Neural progenitor cell (in vitro differentiated cells): ENCODE data around the gene RPL10. TPM values are rescaled to one million over a fixed set of nuclear protein-coding genes. Genes with fewer than 3 reads are reported as not detected.
"Not testable (repeated sequence)": the region's sequence is repeated elsewhere in the genome, so short reads cannot be mapped to it uniquely, and the experiment has no call there.

Experiments used
- DNase-seq: peaks from one replicate; pipeline ENCODE4 v3.0.0-alpha.2; 2016; ENCODE audit warnings: low spot score
- H2AFZ ChIP-seq: fragments of 200-600 bp; sonication (generic); replicated peaks from 2 replicates; pipeline ENCODE4 v1.6.1; 2016; ENCODE audit warnings: antibody characterized with exemption
- H3F3A ChIP-seq: fragments of 200-600 bp; sonication (generic); 2 replicates; pipeline ENCODE4 v1.6.1; 2016; ENCODE audit warnings: antibody characterized with exemption, low read depth
- H3K27ac ChIP-seq: fragments of 200-600 bp; sonication (generic); 2 replicates; pipeline ENCODE4 v1.5.1; 2016; ENCODE audit warnings: mild to moderate bottlenecking
- H3K27me3 ChIP-seq: fragments of 200-600 bp; sonication (generic); 2 replicates; pipeline ENCODE4 v1.6.1; 2016; ENCODE audit warnings: mild to moderate bottlenecking, moderate library complexity
- H3K36me3 ChIP-seq: fragments of 200-600 bp; sonication (generic); 2 replicates; pipeline ENCODE4 v1.5.1; 2016
- H3K4me1 ChIP-seq: fragments of 200-600 bp; sonication (generic); 2 replicates; pipeline ENCODE4 v1.6.1; 2016; ENCODE audit warnings: mixed run types
- H3K4me2 ChIP-seq: fragments of 200-600 bp; sonication (generic); 2 replicates; pipeline ENCODE4 v1.6.1; 2016
- H3K4me3 ChIP-seq: fragments of 200-600 bp; sonication (generic); 2 replicates; pipeline ENCODE4 v1.5.1; 2016
- H3K79me2 ChIP-seq: fragments of 200-600 bp; sonication (generic); 2 replicates; pipeline ENCODE4 v1.6.1; 2016; ENCODE audit warnings: low read depth
- H3K9ac ChIP-seq: fragments of 200-600 bp; sonication (generic); 2 replicates; pipeline ENCODE4 v1.6.1; 2016
- H3K9me3 ChIP-seq: fragments of 200-600 bp; sonication (generic); 2 replicates; pipeline ENCODE4 v1.5.1; 2016; ENCODE audit warnings: low read depth
- H4K20me1 ChIP-seq: fragments of 200-600 bp; sonication (generic); 2 replicates; pipeline ENCODE4 v1.6.1; 2016; ENCODE audit warnings: low read depth
- H3K27ac Mint-ChIP-seq: 3 replicates; pipeline ENCODE4 v1.8.0; 2021; ENCODE audit warnings: mixed read lengths
- H3K27me3 Mint-ChIP-seq: 2 replicates; pipeline ENCODE4 v1.8.0; 2022; ENCODE audit warnings: low read depth, mild to moderate bottlenecking, inconsistent platforms, moderate library complexity, mixed read lengths; ENCODE audit not compliant: insufficient read depth
- H3K36me3 Mint-ChIP-seq: 3 replicates; pipeline ENCODE4 v1.8.0; 2021; ENCODE audit warnings: mixed read lengths
- H3K4me1 Mint-ChIP-seq: 3 replicates; pipeline ENCODE4 v1.8.0; 2021; ENCODE audit warnings: mixed read lengths
- H3K4me3 Mint-ChIP-seq: 3 replicates; pipeline ENCODE4 v1.8.0; 2021; ENCODE audit warnings: mild to moderate bottlenecking, moderate library complexity, mixed read lengths
- H3K9me3 Mint-ChIP-seq: 3 replicates; pipeline ENCODE4 v1.8.0; 2020; ENCODE audit warnings: mixed read lengths
- EZH2 ChIP-seq: fragments of 200-600 bp; sonication (generic); IDR thresholded peaks from 2 replicates; pipeline ENCODE4 v1.6.1; 2017; ENCODE audit warnings: antibody characterized with exemption, mild to moderate bottlenecking, moderate library complexity
- EZH2phosphoT487 ChIP-seq: fragments of 200-600 bp; sonication (generic); IDR thresholded peaks from 2 replicates; pipeline ENCODE4 v1.6.1; 2017; ENCODE audit warnings: antibody characterized with exemption
- total RNA-seq: library from RNA; depleted of rRNA; stranded (reverse); fragments of >200 nt; gene quantifications from 2 replicates; pipeline ENCODE4 v1.2.3, GENCODE V29; 2015; ENCODE audit warnings: low replicate concordance
- TF ChIP-seq, protein P1 (sequence below): fragments of 200-600 bp; sonication (generic); IDR thresholded peaks from 2 replicates; pipeline ENCODE4 v1.5.1; 2017; ENCODE audit warnings: antibody characterized with exemption, mild to moderate bottlenecking

The RPL10 gene
- total RNA-seq, 1 donor from 2014 or later, result 4,507 TPM

DNA sequence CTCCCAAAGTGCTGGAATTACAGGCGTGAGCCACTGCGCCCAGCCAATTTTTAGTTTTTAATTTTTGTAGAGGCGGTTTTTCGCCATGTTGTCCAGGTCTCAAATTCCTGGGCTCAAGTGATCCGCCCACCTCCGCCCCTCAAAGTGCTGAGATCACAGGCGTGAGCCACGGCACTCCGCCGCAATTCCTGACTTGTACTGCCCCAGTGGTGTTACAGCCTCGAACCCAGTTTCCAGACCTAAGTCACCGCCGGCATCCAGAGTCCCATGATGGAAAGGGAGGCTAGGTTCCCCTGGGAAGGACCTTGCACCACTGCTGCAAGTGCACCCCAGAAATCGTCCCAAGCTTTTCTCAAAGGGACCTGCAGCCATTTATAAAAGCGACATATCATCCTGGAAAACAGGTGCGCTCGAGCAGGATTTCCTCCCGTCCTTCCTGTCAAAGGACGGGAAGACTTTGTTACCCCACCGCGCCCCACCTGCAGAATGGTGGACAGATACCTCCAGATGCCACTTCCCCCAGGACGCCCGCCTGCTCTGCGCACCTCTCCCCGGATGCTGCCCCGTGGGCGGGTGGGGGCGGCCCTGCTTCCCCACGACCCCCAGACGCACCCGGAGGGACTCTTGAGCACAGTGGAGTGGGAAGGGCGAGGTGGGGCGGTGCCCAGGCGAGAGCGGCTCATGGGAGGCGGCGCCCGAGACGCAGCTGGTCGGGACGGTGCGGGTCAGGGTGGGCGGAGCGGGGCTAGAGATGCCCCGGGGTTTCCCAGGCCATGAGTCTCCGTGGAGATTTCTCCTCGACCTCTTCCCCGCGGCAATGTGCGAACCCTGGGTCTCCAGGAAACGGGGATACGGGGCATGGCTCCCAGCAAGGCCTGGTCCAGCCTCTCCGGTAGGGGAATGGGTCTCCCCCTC lies 947 bp upstream of the RPL10 start:
- H3K79me2 ChIP-seq, result peaks cover 20% of the 10 kb centered on the region
- TF ChIP-seq, protein P1, sequence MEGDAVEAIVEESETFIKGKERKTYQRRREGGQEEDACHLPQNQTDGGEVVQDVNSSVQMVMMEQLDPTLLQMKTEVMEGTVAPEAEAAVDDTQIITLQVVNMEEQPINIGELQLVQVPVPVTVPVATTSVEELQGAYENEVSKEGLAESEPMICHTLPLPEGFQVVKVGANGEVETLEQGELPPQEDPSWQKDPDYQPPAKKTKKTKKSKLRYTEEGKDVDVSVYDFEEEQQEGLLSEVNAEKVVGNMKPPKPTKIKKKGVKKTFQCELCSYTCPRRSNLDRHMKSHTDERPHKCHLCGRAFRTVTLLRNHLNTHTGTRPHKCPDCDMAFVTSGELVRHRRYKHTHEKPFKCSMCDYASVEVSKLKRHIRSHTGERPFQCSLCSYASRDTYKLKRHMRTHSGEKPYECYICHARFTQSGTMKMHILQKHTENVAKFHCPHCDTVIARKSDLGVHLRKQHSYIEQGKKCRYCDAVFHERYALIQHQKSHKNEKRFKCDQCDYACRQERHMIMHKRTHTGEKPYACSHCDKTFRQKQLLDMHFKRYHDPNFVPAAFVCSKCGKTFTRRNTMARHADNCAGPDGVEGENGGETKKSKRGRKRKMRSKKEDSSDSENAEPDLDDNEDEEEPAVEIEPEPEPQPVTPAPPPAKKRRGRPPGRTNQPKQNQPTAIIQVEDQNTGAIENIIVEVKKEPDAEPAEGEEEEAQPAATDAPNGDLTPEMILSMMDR, result no peak
- TF ChIP-seq EZH2, result no peak
- Mint-ChIP-seq H3K9me3 (peaks cover 17% of the 10 kb centered on the region), H3K36me3 (peaks cover 13% of the 10 kb centered on the region), H3K4me3 (peak overlapping the region; percentile 98), H3K4me1 (peaks cover 13% of the 10 kb centered on the region), H3K27ac (peak overlapping the region; percentile 93), H3K27me3 (peaks cover 8% of the 10 kb centered on the region)
- peak overlapping the region; percentile 78 for H3K9ac ChIP-seq
- peaks cover 23% of the 10 kb centered on the region for H4K20me1 ChIP-seq
- H3K36me3 ChIP-seq, result no peaks in the 10 kb centered on the region
- H3K27ac ChIP-seq, result peak overlapping the region; percentile 97
- no peak overlapping the region for H2AFZ ChIP-seq
- H3K27me3 ChIP-seq, result no peaks in the 10 kb centered on the region
- H3F3A ChIP-seq, result peaks cover 48% of the 10 kb centered on the region
- H3K4me1 ChIP-seq, result no peaks in the 10 kb centered on the region
- H3K9me3 ChIP-seq, result no peaks in the 10 kb centered on the region
- peak overlapping the region; percentile 78 for H3K4me3 ChIP-seq
- DNase-seq, result peak; percentile 66
- peak overlapping the region; percentile 83 for H3K4me2 ChIP-seq

DNA sequence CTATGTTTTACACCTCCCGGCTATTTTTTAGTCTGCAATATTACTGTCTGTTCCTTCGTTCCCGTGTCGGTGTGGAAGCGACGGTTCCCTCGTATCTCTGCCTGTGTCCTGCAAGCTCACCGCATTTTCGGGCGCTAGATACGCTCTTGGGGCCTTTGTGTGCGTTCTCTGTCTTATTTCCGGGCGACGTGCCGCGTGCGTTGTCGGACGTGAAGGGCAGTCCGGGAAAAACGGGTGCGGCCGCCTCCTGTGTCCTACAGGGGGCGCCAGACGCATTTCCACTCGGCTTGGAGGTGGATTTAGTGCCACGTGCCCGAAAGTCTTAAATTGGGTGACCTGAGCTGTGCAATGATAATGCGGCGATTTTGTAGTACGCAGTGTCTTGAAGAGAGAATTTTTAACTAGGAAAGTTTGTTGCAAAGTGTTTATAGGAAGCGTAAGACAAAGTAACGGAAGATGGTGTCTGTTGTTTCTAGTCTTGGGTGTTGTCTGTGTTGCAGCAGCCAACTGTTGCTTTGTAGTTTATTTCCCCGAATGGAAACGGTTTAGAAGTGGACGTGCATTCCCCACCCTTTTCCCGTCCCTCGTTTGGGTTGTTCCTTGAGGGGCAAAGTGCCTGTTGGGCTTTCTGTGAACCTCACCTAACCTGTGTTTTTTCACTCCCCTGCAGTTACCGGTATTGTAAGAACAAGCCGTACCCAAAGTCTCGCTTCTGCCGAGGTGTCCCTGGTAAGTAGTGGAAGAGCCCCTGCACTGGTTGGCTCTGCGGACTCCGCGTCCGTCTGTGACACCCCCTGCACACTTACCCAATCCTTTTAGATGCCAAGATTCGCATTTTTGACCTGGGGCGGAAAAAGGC lies 720 bp downstream of the RPL10 start:
- H3K79me2 ChIP-seq, result peaks cover 20% of the 10 kb centered on the region
- H4K20me1 ChIP-seq, result peaks cover 23% of the 10 kb centered on the region
- no peak overlapping the region for H2AFZ ChIP-seq
- peaks cover 50% of the 10 kb centered on the region for H3F3A ChIP-seq
- H3K4me3 ChIP-seq, result peak overlapping the region; percentile 78
- no peaks in the 10 kb centered on the region for H3K4me1 ChIP-seq
- Mint-ChIP-seq H3K27ac (peak overlapping the region; percentile 93), H3K36me3 (peaks cover 15% of the 10 kb centered on the region), H3K4me3 (peak overlapping the region; percentile 98), H3K27me3 (peaks cover 12% of the 10 kb centered on the region), H3K9me3 (peaks cover 24% of the 10 kb centered on the region), H3K4me1 (peaks cover 13% of the 10 kb centered on the region)
- DNase-seq, result peak; percentile 82
- peak overlapping the region; percentile 75 for H3K9ac ChIP-seq
- H3K27ac ChIP-seq, result peak overlapping the region; percentile 72
- TF ChIP-seq, protein P1, result peak; percentile 73
- TF ChIP-seq EZH2phosphoT487, result no peak
- no peaks in the 10 kb centered on the region for H3K27me3 ChIP-seq
- no peaks in the 10 kb centered on the region for H3K36me3 ChIP-seq
- peak overlapping the region; percentile 87 for H3K4me2 ChIP-seq
- H3K9me3 ChIP-seq, result no peaks in the 10 kb centered on the region

DNA sequence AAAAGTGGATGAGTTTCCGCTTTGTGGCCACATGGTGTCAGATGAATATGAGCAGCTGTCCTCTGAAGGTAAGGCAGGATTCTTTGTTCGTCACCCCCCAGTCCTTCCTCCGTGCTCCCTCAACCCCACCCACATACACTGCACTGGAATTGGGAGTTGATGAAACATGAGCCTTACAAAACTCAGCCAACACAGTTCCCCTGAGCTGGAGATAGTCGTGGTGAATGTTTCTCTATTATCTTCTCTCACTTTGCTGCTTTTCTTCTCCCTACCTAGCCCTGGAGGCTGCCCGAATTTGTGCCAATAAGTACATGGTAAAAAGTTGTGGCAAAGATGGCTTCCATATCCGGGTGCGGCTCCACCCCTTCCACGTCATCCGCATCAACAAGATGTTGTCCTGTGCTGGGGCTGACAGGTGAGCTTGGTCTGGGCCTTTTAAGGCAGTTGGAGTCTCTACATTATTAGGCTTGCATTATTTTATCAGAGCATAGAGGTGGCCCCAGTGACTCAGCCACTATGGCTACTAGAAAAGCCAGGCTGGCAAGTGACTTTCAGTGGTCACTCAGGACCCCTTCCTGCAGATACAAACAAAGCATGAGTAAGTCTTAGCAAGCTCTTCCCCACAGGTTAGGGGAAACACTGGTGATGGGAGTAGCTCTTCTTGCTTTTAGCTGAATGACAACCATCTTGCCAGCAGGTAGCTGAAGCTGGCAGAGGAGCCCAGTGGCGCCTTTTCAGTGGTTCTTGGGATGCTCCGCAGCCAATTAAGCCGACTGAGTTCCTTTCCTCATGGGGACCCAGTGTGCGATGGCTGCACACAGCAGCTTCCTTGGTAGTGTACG lies 1.6 kb downstream of the RPL10 start:
- H3K27ac ChIP-seq, result no peak overlapping the region
- peaks cover 20% of the 10 kb centered on the region for H3K79me2 ChIP-seq
- Mint-ChIP-seq H3K4me3 (peak overlapping the region; percentile 98), H3K36me3 (peaks cover 15% of the 10 kb centered on the region), H3K4me1 (peaks cover 13% of the 10 kb centered on the region), H3K27ac (peak overlapping the region; percentile 66), H3K27me3 (peaks cover 16% of the 10 kb centered on the region), H3K9me3 (peaks cover 24% of the 10 kb centered on the region)
- no peak overlapping the region for H3K9ac ChIP-seq
- H3K9me3 ChIP-seq, result no peaks in the 10 kb centered on the region
- H2AFZ ChIP-seq, result no peak overlapping the region
- no peak for DNase-seq
- peak overlapping the region; percentile 78 for H3K4me3 ChIP-seq
- H4K20me1 ChIP-seq, result peaks cover 23% of the 10 kb centered on the region
- H3K36me3 ChIP-seq, result no peaks in the 10 kb centered on the region
- H3K4me2 ChIP-seq, result peak overlapping the region; percentile 87
- H3F3A ChIP-seq, result peaks cover 50% of the 10 kb centered on the region
- no peak for TF ChIP-seq EZH2
- no peak for TF ChIP-seq EZH2phosphoT487
- no peaks in the 10 kb centered on the region for H3K27me3 ChIP-seq
- H3K4me1 ChIP-seq, result no peaks in the 10 kb centered on the region

DNA sequence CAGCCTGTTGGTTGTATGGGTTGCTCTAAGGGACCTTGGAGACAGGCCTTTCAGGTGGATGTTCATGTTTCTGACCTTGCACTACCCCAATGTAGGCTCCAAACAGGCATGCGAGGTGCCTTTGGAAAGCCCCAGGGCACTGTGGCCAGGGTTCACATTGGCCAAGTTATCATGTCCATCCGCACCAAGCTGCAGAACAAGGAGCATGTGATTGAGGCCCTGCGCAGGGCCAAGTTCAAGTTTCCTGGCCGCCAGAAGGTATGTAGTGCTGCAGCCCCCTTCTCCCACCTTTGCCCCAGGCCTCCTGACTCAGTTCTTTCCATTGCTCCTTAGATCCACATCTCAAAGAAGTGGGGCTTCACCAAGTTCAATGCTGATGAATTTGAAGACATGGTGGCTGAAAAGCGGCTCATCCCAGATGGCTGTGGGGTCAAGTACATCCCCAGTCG lies 2.2 kb downstream of the RPL10 start:
- Mint-ChIP-seq H3K9me3 (peaks cover 24% of the 10 kb centered on the region), H3K4me1 (peaks cover 13% of the 10 kb centered on the region), H3K4me3 (peak overlapping the region; percentile 38), H3K27me3 (peaks cover 16% of the 10 kb centered on the region), H3K36me3 (peaks cover 15% of the 10 kb centered on the region)
- H3K9ac ChIP-seq, H3K36me3 ChIP-seq, H2AFZ ChIP-seq, DNase-seq, H3K27ac Mint-ChIP-seq, H3K4me3 ChIP-seq, H3K4me1 ChIP-seq, H3K9me3 ChIP-seq, H3K27me3 ChIP-seq, H3K27ac ChIP-seq, H3K4me2 ChIP-seq: not testable (repeated sequence)
- Histone ChIP-seq H3F3A (peaks cover 50% of the 10 kb centered on the region), H3K79me2 (peaks cover 20% of the 10 kb centered on the region), H4K20me1 (peaks cover 23% of the 10 kb centered on the region)
